Right forelimb (tissue), 1 donor: Measurements from ENCODE around the gene ADGRG6.
"Not testable (repeated sequence)": the region's sequence is repeated elsewhere in the genome, so short reads cannot be mapped to it uniquely, and the experiment has no call there.

Source experiments
- DNase-seq: peaks from one replicate; pipeline ENCODE4 v3.0.0-alpha.2; 2018

Gene ADGRG6

GRCh38 chr6:142452993-142453392 is 151.2 kb downstream of the ADGRG6 start:
- DNase-seq, result no peak

- DNase-seq, result not testable (repeated sequence)
Observed at GRCh38 chr6:142454196-142454595, 152.4 kb downstream of the ADGRG6 start.

- not testable (repeated sequence) for DNase-seq
Observed at GRCh38 chr6:142454848-142455247, 153.0 kb downstream of the ADGRG6 start.

- no peak for DNase-seq
Observed at GRCh38 chr6:142455957-142456589, 154.3 kb downstream of the ADGRG6 start.

GRCh38 chr6:142457638-142458406 is 156.0 kb downstream of the ADGRG6 start:
- DNase-seq, result no peak

- DNase-seq, result no peak
Observed at GRCh38 chr6:142458836-142459235, 157.0 kb downstream of the ADGRG6 start.

- no peak for DNase-seq
Observed at GRCh38 chr6:142459271-142459670, 157.5 kb downstream of the ADGRG6 start.

- no peak for DNase-seq
Observed at GRCh38 chr6:142462260-142462659, 160.5 kb downstream of the ADGRG6 start.

GRCh38 chr6:142463988-142464387 is 162.2 kb downstream of the ADGRG6 start:
- DNase-seq, result no peak

GRCh38 chr6:142469220-142469619 is 167.4 kb downstream of the ADGRG6 start:
- DNase-seq, result no peak

- DNase-seq, result no peak
Observed at GRCh38 chr6:142470421-142470820, 168.6 kb downstream of the ADGRG6 start.

- DNase-seq, result peak; percentile 54
Observed at GRCh38 chr6:142474531-142475289, 172.9 kb downstream of the ADGRG6 start.

- no peak for DNase-seq
Observed at GRCh38 chr6:142476452-142476851, 174.6 kb downstream of the ADGRG6 start.

- DNase-seq, result no peak
Observed at GRCh38 chr6:142478117-142478516, 176.3 kb downstream of the ADGRG6 start.

- DNase-seq, result no peak
Observed at GRCh38 chr6:142481466-142481865, 179.7 kb downstream of the ADGRG6 start.

- DNase-seq, result no peak
Observed at GRCh38 chr6:142482249-142482648, 180.4 kb downstream of the ADGRG6 start.

GRCh38 chr6:142482974-142483373 is 181.2 kb downstream of the ADGRG6 start:
- no peak for DNase-seq

GRCh38 chr6:142485256-142485655 is 183.4 kb downstream of the ADGRG6 start:
- DNase-seq, result no peak

GRCh38 chr6:142489722-142490610 is 188.2 kb downstream of the ADGRG6 start:
- DNase-seq, result no peak
